ENCODE data around the gene COASY. TPM values are rescaled to one million over a fixed set of nuclear protein-coding genes. Genes with fewer than 3 reads are reported as not detected.
A peak's percentile ranks its signal among the peaks of the same experiment; 100 is the strongest.
"Not testable (repeated sequence)": the region's sequence is repeated elsewhere in the genome, so short reads cannot be mapped to it uniquely, and the experiment has no call there.

The COASY gene
- polyA plus RNA-seq, 1 donor from 2014 or later: 64.9 TPM

DNA sequence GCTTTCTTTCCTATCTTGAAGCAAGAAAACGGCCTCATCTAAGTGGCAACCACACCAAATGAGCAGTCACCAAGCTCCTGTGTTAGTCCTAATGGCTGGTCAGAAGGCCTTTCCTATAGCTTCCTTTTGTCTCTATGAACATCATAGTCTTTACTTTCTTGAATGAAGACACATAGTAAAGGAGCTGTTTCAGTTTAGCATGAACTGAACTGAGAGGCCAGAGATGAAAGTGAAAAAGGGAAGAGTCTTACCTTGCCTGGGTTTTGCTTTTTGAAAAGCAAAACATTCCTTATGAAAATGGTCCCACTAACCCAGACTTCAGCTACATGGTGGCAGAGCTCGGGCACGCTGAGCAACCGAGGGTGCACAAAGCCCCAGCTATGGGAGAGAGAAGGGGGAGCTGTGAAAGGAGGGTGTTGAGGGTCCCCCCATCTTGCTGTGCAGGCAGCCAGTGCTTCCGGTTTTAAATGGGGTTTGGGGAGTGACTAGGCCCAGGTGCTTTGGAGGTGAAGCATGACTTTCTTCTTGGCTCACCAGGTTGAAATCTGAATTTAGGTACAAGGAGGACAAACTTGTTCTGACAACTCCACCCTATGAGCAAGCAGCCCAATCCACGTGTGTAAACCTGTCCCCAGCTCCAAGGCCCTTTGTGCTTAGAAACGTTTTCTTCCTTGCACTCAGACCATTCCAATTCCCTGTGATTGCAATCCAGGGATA lies 24.7 kb downstream of the COASY start:
- Mint-ChIP-seq H3K36me3 (peaks cover 2% of the 10 kb centered on the region), H3K27me3 (no peaks in the 10 kb centered on the region), H3K4me1 (peaks cover 20 to 28% (median 21%) of the 10 kb centered on the region in 3 donors), H3K27ac (peak overlapping the region; percentile 37 to 98 (median 82)), H3K4me3 (peak overlapping the region; percentile 4 to 89 (median 72)), H3K9me3 (no peaks in the 10 kb centered on the region)

GRCh38 chr17:42590886-42591285 lies 28.9 kb downstream of the COASY start:
- H3K27me3 Mint-ChIP-seq: no peaks in the 10 kb centered on the region
- H3K4me3 Mint-ChIP-seq: no peak overlapping the region
- H3K4me1 Mint-ChIP-seq: peaks cover 15 to 25% (median 22%) of the 10 kb centered on the region in 3 donors
- H3K9me3 Mint-ChIP-seq: no peaks in the 10 kb centered on the region
- H3K36me3 Mint-ChIP-seq: peaks cover 2% of the 10 kb centered on the region
- peak overlapping the region in 1 of 3 donors; percentile 62 for H3K27ac Mint-ChIP-seq

DNA sequence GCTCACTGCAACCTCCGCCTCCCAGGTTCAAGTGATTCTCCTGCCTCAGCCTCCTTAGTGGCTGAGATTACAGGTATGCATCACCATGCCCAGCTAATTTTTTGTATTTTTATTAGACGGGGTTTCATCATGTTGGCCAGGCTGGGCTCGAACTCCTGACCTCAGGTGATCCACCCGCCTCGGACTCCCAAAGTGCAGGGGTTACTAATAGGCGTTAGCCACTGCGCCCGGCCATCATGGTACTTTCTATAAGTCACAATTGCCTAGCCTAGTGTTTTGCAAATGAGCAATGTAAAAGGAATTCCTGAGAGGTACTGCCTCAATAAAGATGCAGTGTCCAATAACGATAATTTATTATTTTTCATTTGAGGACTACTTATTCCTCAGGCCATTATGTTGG lies 29.5 kb downstream of the COASY start:
- no peak overlapping the region for H3K27ac Mint-ChIP-seq
- peaks cover 2% of the 10 kb centered on the region for H3K36me3 Mint-ChIP-seq
- no peaks in the 10 kb centered on the region for H3K9me3 Mint-ChIP-seq
- H3K27me3 Mint-ChIP-seq: no peaks in the 10 kb centered on the region
- H3K4me1 Mint-ChIP-seq: peaks cover 14 to 19% (median 19%) of the 10 kb centered on the region in 3 donors
- H3K4me3 Mint-ChIP-seq: no peak overlapping the region

DNA sequence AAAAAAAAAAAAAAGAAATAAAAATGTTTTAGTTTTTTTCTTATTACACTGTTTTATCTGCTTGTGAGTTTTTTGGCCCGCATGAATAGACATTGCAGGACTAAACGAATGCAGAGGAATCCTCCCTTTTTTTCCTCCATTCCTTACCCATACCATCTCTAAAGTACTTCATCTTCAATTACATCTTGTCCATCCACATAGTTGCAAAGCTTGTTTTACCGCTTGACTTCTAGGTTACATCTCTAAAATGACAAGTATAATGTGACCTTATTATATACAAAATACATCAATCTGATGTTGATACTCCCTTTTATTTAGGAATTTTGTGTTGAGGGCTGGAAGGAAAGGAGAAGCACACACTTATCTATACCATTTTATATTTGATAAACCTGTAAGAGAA lies 34.4 kb downstream of the COASY start:
- Mint-ChIP-seq H3K4me1 (peaks cover 4 to 16% (median 12%) of the 10 kb centered on the region in 3 donors), H3K4me3 (no peak overlapping the region), H3K27me3 (no peaks in the 10 kb centered on the region), H3K9me3 (no peaks in the 10 kb centered on the region), H3K27ac (peak overlapping the region in 1 of 3 donors; percentile 24), H3K36me3 (peaks cover 2% of the 10 kb centered on the region)

DNA sequence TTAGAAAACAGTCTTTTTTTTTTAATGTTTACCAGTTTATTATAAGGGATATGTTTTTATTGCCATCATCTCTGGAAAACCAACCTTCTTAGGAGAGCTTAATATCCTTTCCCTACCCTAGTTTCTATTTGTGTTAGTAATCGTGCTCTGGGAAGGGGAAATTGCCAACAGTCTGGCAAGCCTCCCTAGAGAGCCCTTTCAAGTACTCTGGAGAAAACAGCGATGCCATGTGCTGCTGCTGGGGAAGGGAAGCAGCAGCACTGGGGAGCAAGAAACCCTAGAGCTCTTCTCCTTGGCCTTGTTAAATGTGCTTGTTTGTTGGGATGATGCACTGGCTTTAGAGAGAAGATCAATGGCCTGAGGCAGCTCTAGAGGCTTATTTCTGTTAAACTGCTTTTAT lies 37.0 kb downstream of the COASY start:
- Mint-ChIP-seq H3K4me1 (peaks cover 14 to 24% (median 14%) of the 10 kb centered on the region in 3 donors), H3K4me3 (no peak overlapping the region), H3K27ac (no peak overlapping the region), H3K9me3 (no peaks in the 10 kb centered on the region), H3K36me3 (peaks cover 4% of the 10 kb centered on the region), H3K27me3 (no peaks in the 10 kb centered on the region)

GRCh38 chr17:42603318-42603717 lies 41.4 kb downstream of the COASY start:
- peak overlapping the region; percentile 23 to 92 (median 88) for H3K27ac Mint-ChIP-seq

GRCh38 chr17:42607769-42608168 lies 45.8 kb downstream of the COASY start:
- Mint-ChIP-seq H3K9me3 (no peaks in the 10 kb centered on the region), H3K4me1 (peaks cover 34 to 45% (median 35%) of the 10 kb centered on the region in 3 donors), H3K27me3 (no peaks in the 10 kb centered on the region), H3K4me3 (peak overlapping the region; percentile 96 to 100 (median 100)), H3K36me3 (peaks cover 2% of the 10 kb centered on the region), H3K27ac (peak overlapping the region in 2 of 3 donors; percentile 86 to 88)

More at GRCh38 chr17:42603318-42603717, 41.4 kb downstream of the COASY start:
- Mint-ChIP-seq H3K9me3 (no peaks in the 10 kb centered on the region), H3K36me3 (peaks cover 3% of the 10 kb centered on the region), H3K27me3 (no peaks in the 10 kb centered on the region), H3K4me3 (peak overlapping the region in 3 of 4 donors; percentile 31 to 84 (median 58)), H3K4me1 (peaks cover 33 to 50% (median 34%) of the 10 kb centered on the region in 3 donors)

GRCh38 chr17:42608305-42609181 lies 46.6 kb downstream of the COASY start:
- peak overlapping the region; percentile 88 to 98 (median 96) for H3K27ac Mint-ChIP-seq

DNA sequence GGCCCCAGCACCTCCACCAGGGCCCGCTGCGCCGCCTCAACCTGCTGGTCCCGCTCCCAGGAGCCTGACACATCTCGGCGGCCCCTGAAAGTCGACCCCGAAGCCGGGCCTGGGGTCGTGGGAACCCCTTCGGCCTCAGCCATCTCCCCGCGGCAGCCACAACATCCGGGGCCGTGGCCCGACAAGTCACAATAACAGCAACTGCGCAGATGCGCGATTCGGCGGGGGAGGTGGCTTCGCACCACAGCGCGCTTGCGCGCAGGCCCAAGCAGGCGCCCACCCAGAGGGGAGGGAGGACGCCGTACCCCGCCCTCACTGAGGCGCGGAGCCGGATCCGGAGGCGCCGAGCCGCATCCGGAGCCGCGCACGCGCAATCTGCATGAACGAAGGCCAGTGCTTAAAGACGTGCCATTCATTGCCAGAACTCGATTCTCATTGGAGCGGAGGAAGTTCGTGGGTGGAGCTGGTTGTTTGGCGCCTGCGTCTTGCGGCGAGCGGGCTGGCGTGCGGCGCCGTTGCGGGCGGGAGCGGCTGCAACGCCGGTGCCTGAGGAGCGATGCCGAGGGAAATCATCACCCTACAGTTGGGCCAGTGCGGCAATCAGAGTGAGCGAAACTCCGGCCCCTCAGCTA lies 47.4 kb downstream of the COASY start, which contains the start of the genes RETREG3 and TUBG1:
TSS of gene RETREG3 (minus strand) at position 193 of the 632 bp plus-strand sequence. CDS start at position 143, 50 bp downstream.
TSS of gene TUBG1 (plus strand) at position 502 of the 632 bp plus-strand sequence. CDS start at position 557, 55 bp downstream.
- Mint-ChIP-seq H3K27me3 (no peaks in the 10 kb centered on the region), H3K9me3 (no peaks in the 10 kb centered on the region), H3K4me3 (peak within 1 kb of the TSS; percentile 96 to 100 (median 100)), H3K36me3 (no peaks in the 10 kb centered on the region), H3K4me1 (peaks cover 22 to 33% (median 25%) of the 10 kb centered on the region in 3 donors), H3K27ac (peak within 1 kb of the TSS; percentile 88 to 98 (median 96))

More at GRCh38 chr17:42608305-42609181, 46.6 kb downstream of the COASY start:
- Mint-ChIP-seq H3K4me3 (peak overlapping the region; percentile 96 to 100 (median 100)), H3K9me3 (no peaks in the 10 kb centered on the region), H3K36me3 (no peaks in the 10 kb centered on the region), H3K27me3 (no peaks in the 10 kb centered on the region), H3K4me1 (peaks cover 27 to 38% (median 28%) of the 10 kb centered on the region in 3 donors)

DNA sequence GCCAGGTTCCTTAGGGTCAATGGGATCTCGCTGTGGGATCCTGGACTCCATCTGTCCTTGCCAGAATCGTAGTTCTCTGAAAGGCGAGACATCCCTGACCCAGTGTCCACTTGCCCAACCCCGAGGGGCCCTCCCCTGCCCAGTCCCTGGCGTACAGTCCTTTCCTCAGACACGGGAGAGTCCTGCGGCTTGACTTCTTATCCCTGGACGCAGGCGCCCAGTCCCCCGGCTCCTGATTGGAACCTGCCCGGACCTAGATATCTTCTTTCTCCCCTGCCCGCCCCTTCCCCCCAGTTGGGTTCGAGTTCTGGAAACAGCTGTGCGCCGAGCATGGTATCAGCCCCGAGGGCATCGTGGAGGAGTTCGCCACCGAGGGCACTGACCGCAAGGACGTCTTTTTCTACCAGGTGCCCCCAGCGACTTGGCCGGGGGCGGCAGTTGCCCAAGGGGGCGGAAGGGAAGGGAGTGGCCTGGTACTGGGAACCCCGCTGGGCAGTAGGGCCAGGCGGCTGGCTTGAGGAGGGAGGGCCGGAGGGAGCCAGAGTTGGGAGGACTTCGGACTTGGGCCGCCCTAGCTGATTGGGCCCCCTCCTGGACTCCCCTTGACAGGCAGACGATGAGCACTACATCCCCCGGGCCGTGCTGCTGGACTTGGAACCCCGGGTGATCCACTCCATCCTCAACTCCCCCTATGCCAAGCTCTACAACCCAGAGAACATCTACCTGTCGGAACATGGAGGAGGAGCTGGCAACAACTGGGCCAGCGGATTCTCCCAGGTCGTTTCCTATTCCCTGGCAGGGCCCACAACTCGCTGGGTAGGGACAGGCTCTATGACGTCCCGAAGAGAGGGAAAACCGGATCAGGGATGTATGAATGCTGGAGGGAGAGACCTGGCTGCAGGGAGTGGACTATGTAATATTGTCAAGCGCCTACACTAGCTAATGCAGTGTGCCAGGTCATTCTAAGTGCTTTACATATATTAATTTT lies 48.2 kb downstream of the COASY start:
- peak overlapping the region; percentile 96 to 100 (median 100) for H3K4me3 Mint-ChIP-seq

DNA sequence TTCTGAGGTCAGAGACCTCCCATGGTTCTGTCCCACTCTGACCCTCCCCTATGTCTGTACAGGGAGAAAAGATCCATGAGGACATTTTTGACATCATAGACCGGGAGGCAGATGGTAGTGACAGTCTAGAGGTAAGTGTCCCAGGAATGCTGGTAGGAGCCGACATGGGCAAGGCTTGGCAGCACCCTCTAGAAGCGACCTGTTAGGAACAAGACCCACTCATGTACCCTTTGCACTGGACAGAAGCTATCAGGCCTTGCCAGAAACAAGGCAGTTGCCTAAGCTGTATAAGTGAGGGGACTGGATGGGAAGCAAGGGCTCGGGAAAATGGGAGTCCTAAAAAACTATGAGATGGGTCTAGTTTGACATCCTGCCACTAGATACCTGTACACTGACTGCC lies 50.1 kb downstream of the COASY start:
- H3K27ac Mint-ChIP-seq: no peak overlapping the region
- H3K27me3 Mint-ChIP-seq: no peaks in the 10 kb centered on the region
- no peaks in the 10 kb centered on the region for H3K9me3 Mint-ChIP-seq
- H3K4me1 Mint-ChIP-seq: peaks cover 5 to 11% (median 10%) of the 10 kb centered on the region in 3 donors
- peak overlapping the region in 1 of 4 donors; percentile 81 for H3K4me3 Mint-ChIP-seq
- no peaks in the 10 kb centered on the region for H3K36me3 Mint-ChIP-seq

More for the DNA sequence above, 48.2 kb downstream of the COASY start:
- H3K27me3 Mint-ChIP-seq, H3K9me3 Mint-ChIP-seq, H3K36me3 Mint-ChIP-seq: not testable (repeated sequence)
- Mint-ChIP-seq H3K4me1 (peaks cover 14 to 26% (median 25%) of the 10 kb centered on the region in 3 donors), H3K27ac (peak overlapping the region; percentile 88 to 98 (median 96))

GRCh38 chr17:42613699-42614295 lies 51.8 kb downstream of the COASY start:
- H3K27me3 Mint-ChIP-seq: no peaks in the 10 kb centered on the region
- no peaks in the 10 kb centered on the region for H3K9me3 Mint-ChIP-seq
- no peaks in the 10 kb centered on the region for H3K36me3 Mint-ChIP-seq
- no peak overlapping the region for H3K27ac Mint-ChIP-seq
- peaks cover 8 to 13% (median 12%) of the 10 kb centered on the region in 3 donors for H3K4me1 Mint-ChIP-seq
- H3K4me3 Mint-ChIP-seq: peak overlapping the region in 1 of 4 donors; percentile 23
